Measurements from ENCODE around the gene LONP2. TPM values are rescaled to one million over a fixed set of nuclear protein-coding genes. Genes with fewer than 3 reads are reported as not detected.
A peak's percentile ranks its signal among the peaks of the same experiment; 100 is the strongest.

LONP2 gene
- total and polyA plus RNA-seq, 2 of the 13 experiments (the other 11 are each of a cell fraction or from before 2014, with no cell fraction given), result 39.2 to 63.3 TPM

DNA sequence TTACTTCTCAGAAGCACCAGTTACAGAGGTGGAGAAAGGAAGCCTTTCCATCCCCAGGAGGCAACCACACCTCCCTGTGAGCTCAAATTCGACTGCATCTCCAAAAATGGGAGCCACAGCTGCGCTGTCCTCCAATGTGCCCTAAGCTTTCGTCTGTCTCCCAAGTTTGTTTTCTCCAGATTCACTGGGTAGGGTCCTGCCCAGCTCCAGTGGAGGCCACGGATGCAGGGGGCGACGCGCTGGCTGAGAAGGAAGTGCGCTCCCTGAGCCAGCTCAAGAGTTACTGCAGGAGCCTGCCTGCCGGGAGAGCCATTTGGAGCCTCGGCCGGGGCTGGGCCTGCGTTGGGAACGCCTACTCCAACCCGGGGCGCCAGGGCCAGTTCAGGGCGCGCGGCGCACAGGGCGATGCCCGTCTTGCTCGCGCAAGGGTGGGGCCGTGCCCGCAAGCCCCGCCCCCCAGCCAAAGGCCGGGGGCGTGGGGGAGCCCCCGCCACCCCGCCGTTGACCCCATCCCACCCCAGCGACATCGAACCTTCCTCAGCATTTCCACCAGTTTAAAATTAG is 121.6 kb downstream of the LONP2 start (continued):
- TF ChIP-seq ATF7 (IDR thresholded peaks at IDR 0.05), result no peak
- peak; percentile 41; the same call in 1 of the 2 replicates for TF ChIP-seq ATF7 (CRISPR knock-in tag; IDR thresholded peaks at IDR 0.05)
- no peak for TF ChIP-seq ZFP82 (CRISPR knock-in tag; IDR thresholded peaks at IDR 0.05; ENCODE audit: borderline replicate concordance)
- TF ChIP-seq MAFK (conservative IDR thresholded peaks at IDR 0.05 in 1 of 2, IDR thresholded peaks at IDR 0.05 in 1 of 2; ENCODE audit: low read length in 2 of 2), result no peak
- TF ChIP-seq JUND (CRISPR knock-in tag; IDR thresholded peaks at IDR 0.05), result no peak
- TF ChIP-seq ZNF329 (CRISPR knock-in tag; IDR thresholded peaks at IDR 0.05; ENCODE audit: low read depth), result no peak
- TF ChIP-seq, protein P1, sequence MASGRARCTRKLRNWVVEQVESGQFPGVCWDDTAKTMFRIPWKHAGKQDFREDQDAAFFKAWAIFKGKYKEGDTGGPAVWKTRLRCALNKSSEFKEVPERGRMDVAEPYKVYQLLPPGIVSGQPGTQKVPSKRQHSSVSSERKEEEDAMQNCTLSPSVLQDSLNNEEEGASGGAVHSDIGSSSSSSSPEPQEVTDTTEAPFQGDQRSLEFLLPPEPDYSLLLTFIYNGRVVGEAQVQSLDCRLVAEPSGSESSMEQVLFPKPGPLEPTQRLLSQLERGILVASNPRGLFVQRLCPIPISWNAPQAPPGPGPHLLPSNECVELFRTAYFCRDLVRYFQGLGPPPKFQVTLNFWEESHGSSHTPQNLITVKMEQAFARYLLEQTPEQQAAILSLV (CRISPR knock-in tag; IDR thresholded peaks at IDR 0.05; ENCODE audit: borderline replicate concordance), result peak; percentile 50; the same call in 1 of the 2 replicates
- TF ChIP-seq, protein P2, sequence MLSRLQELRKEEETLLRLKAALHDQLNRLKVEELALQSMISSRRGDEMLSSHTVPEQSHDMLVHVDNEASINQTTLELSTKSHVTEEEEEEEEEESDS (CRISPR knock-in tag; IDR thresholded peaks at IDR 0.05; ENCODE audit: borderline replicate concordance), result no peak
- no peak for TF ChIP-seq HOXA9 (CRISPR knock-in tag; IDR thresholded peaks at IDR 0.05; ENCODE audit: borderline replicate concordance)
- no peak for TF ChIP-seq ZNF207 (IDR thresholded peaks at IDR 0.05; ENCODE audit: borderline replicate concordance)
- TF ChIP-seq SP1 (IDR thresholded peaks at IDR 0.05), result no peak
- TF ChIP-seq SP1 (CRISPR knock-in tag; IDR thresholded peaks at IDR 0.05), result peak; percentile 70
- TF ChIP-seq, protein P3, sequence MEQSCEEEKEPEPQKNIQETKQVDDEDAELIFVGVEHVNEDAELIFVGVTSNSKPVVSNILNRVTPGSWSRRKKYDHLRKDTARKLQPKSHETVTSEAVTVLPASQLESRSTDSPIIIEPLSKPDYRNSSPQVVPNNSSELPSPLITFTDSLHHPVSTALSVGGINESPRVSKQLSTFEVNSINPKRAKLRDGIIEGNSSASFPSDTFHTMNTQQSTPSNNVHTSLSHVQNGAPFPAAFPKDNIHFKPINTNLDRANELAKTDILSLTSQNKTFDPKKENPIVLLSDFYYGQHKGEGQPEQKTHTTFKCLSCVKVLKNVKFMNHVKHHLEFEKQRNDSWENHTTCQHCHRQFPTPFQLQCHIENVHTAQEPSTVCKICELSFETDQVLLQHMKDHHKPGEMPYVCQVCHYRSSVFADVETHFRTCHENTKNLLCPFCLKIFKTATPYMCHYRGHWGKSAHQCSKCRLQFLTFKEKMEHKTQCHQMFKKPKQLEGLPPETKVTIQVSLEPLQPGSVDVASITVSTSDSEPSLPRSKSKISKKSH (CRISPR knock-in tag; IDR thresholded peaks at IDR 0.05; ENCODE audit: borderline replicate concordance), result peak; percentile 46; the same call in 1 of the 2 replicates
- no peak for TF ChIP-seq SAFB2 (CRISPR knock-in tag; IDR thresholded peaks at IDR 0.05; ENCODE audit: borderline replicate concordance, low read depth)
- no peak; the same call in 1 of the 2 replicates for TF ChIP-seq ZNF225 (CRISPR knock-in tag; IDR thresholded peaks at IDR 0.05)
- no peak for TF ChIP-seq PTBP1 (IDR thresholded peaks at IDR 0.05; ENCODE audit: low read depth, low read length, poor library complexity, severe bottlenecking)
- TF ChIP-seq ZNF770 (CRISPR knock-in tag; IDR thresholded peaks at IDR 0.05), result peak; percentile 57; the same call in 1 of the 2 replicates
- TF ChIP-seq ATRX (CRISPR knock-in tag; IDR thresholded peaks at IDR 0.05; ENCODE audit: borderline replicate concordance), result no peak
- TF ChIP-seq, protein P4, sequence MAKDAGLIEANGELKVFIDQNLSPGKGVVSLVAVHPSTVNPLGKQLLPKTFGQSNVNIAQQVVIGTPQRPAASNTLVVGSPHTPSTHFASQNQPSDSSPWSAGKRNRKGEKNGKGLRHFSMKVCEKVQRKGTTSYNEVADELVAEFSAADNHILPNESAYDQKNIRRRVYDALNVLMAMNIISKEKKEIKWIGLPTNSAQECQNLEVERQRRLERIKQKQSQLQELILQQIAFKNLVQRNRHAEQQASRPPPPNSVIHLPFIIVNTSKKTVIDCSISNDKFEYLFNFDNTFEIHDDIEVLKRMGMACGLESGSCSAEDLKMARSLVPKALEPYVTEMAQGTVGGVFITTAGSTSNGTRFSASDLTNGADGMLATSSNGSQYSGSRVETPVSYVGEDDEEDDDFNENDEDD (CRISPR knock-in tag; IDR thresholded peaks at IDR 0.05; ENCODE audit: borderline replicate concordance), result peak; percentile 55; the same call in 1 of the 2 replicates
- peak; percentile 75; the same call in 1 of the 2 replicates for TF ChIP-seq IRF2 (CRISPR knock-in tag; IDR thresholded peaks at IDR 0.05)
- TF ChIP-seq SETDB1 (CRISPR knock-in tag; IDR thresholded peaks at IDR 0.05; ENCODE audit: borderline replicate concordance), result no peak
- TF ChIP-seq AHR (CRISPR knock-in tag; IDR thresholded peaks at IDR 0.05), result peak; percentile 71; the same call in 1 of the 2 replicates
